GM23248 (cell line): ENCODE measurements around the gene SNAPC1. TPM values are rescaled to one million over a fixed set of nuclear protein-coding genes. Genes with fewer than 3 reads are reported as not detected.

Experiments used
- DNase-seq: peaks from one replicate; pipeline ENCODE4 v3.0.0-alpha.2; 2015
- H2AFZ ChIP-seq: fragments of 200-600 bp; sonication (generic); 2 replicates; pipeline ENCODE4 v1.6.1; 2016; ENCODE audit warnings: antibody characterized with exemption
- H3F3A ChIP-seq: fragments of 200-600 bp; sonication (generic); 2 replicates; pipeline ENCODE4 v1.6.1; 2016; ENCODE audit warnings: mild to moderate bottlenecking, antibody characterized with exemption, mixed run types; ENCODE audit not compliant: insufficient read depth
- H3K27ac ChIP-seq: fragments of 200-600 bp; sonication (generic); 2 replicates; pipeline ENCODE4 v1.5.1; 2016; ENCODE audit warnings: mild to moderate bottlenecking
- H3K27me3 ChIP-seq: fragments of 200-600 bp; sonication (generic); replicated peaks from 2 replicates; pipeline ENCODE4 v1.6.1; 2016; ENCODE audit warnings: mild to moderate bottlenecking; ENCODE audit not compliant: insufficient read depth
- H3K36me3 ChIP-seq: fragments of 200-600 bp; sonication (generic); 2 replicates; pipeline ENCODE4 v1.6.1; 2016; ENCODE audit warnings: low read depth, mild to moderate bottlenecking
- H3K4me1 ChIP-seq: fragments of 200-600 bp; sonication (generic); 2 replicates; pipeline ENCODE4 v1.6.1; 2016; ENCODE audit warnings: mild to moderate bottlenecking; ENCODE audit not compliant: insufficient read depth
- H3K4me2 ChIP-seq: fragments of 200-600 bp; sonication (generic); one replicate; pipeline ENCODE4 v1.6.1; 2016; ENCODE audit warnings: mild to moderate bottlenecking; ENCODE audit not compliant: unreplicated experiment
- H3K4me3 ChIP-seq: fragments of 200-600 bp; sonication (generic); 2 replicates; pipeline ENCODE4 v1.5.1; 2016; ENCODE audit warnings: mild to moderate bottlenecking
- H3K79me2 ChIP-seq: fragments of 200-600 bp; sonication (generic); 2 replicates; pipeline ENCODE4 v1.6.1; 2016; ENCODE audit warnings: mild to moderate bottlenecking; ENCODE audit not compliant: insufficient read depth
- H3K9ac ChIP-seq: fragments of 200-600 bp; sonication (generic); 2 replicates; pipeline ENCODE4 v1.6.1; 2016; ENCODE audit warnings: mild to moderate bottlenecking
- H3K9me2 ChIP-seq: fragments of 200-600 bp; sonication (generic); 2 replicates; pipeline ENCODE4 v1.6.1; 2016; ENCODE audit warnings: mixed run types, mild to moderate bottlenecking, moderate library complexity; ENCODE audit not compliant: insufficient read depth
- H3K9me3 ChIP-seq: fragments of 200-600 bp; sonication (generic); one replicate; pipeline ENCODE4 v1.6.1; 2017; ENCODE audit warnings: low read depth
- H4K20me1 ChIP-seq: fragments of 200-600 bp; sonication (generic); 2 replicates; pipeline ENCODE4 v1.6.0; 2016; ENCODE audit not compliant: insufficient read depth
- EZH2 ChIP-seq: fragments of 200-600 bp; sonication (generic); IDR thresholded peaks from 2 replicates; pipeline ENCODE4 v1.6.1; 2018; ENCODE audit warnings: antibody characterized with exemption, mild to moderate bottlenecking; ENCODE audit not compliant: insufficient read depth, poor library complexity, severe bottlenecking
- EZH2phosphoT487 ChIP-seq: fragments of 200-600 bp; sonication (generic); IDR thresholded peaks from 2 replicates; pipeline ENCODE4 v1.6.1; 2018; ENCODE audit warnings: antibody characterized with exemption, moderate library complexity, mild to moderate bottlenecking, low read depth; ENCODE audit not compliant: insufficient read depth
- WGBS, 2 experiments: methylation state at CpG; one replicate each; pipeline ENCODE4 v1.1.6; 2015 to 2017; ENCODE audit warnings: low lambda C conversion rate in 2 of 2, low coverage in 1 of 2; ENCODE audit errors: missing lambda C conversion rate in 2 of 2; 5-methylcytosine and 5-hydroxymethylcytosine counted together
- in situ Hi-C: fragments of 300-500 bp; cut with MboI; formaldehyde crosslinking; loops from 2 replicates; pipeline ENCODE4 v1.15.0; 2020
- polyA plus RNA-seq: library from polyadenylated mRNA; unstranded; fragments of >200 nt; fragmentation: Nextera tagmentation; extraction: Ambion mirVana; gene quantifications from 2 replicates; pipeline ENCODE4 v1.2.1, GENCODE V29; 2016
- total RNA-seq: library from RNA; depleted of rRNA; stranded (reverse); fragments of >200 nt; shearing (Covaris generic); gene quantifications from 2 replicates; pipeline ENCODE4 v1.2.3, GENCODE V29; 2014; rRNA removed

Gene SNAPC1, protein sequence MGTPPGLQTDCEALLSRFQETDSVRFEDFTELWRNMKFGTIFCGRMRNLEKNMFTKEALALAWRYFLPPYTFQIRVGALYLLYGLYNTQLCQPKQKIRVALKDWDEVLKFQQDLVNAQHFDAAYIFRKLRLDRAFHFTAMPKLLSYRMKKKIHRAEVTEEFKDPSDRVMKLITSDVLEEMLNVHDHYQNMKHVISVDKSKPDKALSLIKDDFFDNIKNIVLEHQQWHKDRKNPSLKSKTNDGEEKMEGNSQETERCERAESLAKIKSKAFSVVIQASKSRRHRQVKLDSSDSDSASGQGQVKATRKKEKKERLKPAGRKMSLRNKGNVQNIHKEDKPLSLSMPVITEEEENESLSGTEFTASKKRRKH
- 32.1 and 35.9 TPM in 2 replicates for total RNA-seq
- polyA plus RNA-seq: 41.0 and 41.6 TPM in 2 replicates

DNA sequence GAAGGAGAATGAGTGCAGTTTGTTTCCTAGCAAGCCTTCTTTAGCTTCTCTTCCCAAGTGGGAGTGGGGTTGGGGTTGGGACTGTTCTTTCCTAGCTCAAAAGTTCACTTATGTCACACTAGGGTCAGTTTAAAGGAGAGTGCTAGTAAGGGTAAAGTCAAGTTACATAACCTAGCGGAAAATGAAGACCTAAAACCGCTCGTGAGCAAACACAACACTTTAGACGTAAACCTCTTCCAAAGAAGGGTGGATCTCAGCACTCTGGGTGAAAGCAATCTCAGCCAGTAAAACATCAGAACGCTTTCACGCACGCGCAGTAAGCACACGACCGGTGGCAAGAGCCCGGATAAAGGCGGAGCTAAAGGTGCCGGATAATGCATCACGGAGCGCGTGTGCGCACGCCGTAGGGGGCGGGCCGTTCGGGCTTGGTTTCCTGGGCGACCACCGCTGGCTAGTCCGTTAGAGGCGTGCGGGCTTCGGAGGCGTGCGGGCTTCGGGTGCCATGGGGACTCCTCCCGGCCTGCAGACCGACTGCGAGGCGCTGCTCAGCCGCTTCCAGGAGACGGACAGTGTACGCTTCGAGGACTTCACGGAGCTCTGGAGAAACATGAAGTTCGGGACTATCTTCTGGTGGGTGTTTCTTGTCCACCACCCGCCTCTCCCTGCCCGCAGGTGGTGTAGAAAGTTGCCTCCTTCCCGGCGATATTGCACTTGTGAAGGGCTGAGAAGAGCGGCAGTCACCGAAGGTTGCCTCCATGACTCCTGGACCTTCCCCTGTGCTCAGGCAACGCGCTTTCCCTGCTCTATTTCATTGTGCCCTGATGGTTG is at the start of gene SNAPC1:
Gene SNAPC1, plus strand, starts transcription at position 462 of the 828 bp plus-strand sequence. Its CDS starts 41 bp downstream, at position 503.
- Histone ChIP-seq H3K27ac (peak within 1 kb of the TSS; percentile 81), H3F3A (peaks cover 26% of the 10 kb centered on the region), H3K4me3 (peak within 1 kb of the TSS; percentile 87), H3K27me3 (no peaks in the 10 kb centered on the region), H3K79me2 (peaks cover 50% of the 10 kb centered on the region), H2AFZ (peak within 1 kb of the TSS; percentile 89), H3K9ac (peak within 1 kb of the TSS; percentile 90), H4K20me1 (no peaks in the 10 kb centered on the region), H3K4me2 (peak within 1 kb of the TSS; percentile 92), H3K9me3 (no peaks in the 10 kb centered on the region), H3K36me3 (peaks cover 5% of the 10 kb centered on the region; the same call in 1 of the 2 replicates), H3K4me1 (peaks cover 36% of the 10 kb centered on the region), H3K9me2 (no peaks in the 10 kb centered on the region)
- 1% methylated on average over 49 of the region's 49 CpGs for WGBS, 2 experiments
- in situ Hi-C loops: loop anchor here (25.0 kb wide), 1 partner anchor 300 kb away; no protein-coding TSS in a partner anchor
- TF ChIP-seq EZH2phosphoT487 (no peak), EZH2 (no peak)
- peak; percentile 100 for DNase-seq

DNA sequence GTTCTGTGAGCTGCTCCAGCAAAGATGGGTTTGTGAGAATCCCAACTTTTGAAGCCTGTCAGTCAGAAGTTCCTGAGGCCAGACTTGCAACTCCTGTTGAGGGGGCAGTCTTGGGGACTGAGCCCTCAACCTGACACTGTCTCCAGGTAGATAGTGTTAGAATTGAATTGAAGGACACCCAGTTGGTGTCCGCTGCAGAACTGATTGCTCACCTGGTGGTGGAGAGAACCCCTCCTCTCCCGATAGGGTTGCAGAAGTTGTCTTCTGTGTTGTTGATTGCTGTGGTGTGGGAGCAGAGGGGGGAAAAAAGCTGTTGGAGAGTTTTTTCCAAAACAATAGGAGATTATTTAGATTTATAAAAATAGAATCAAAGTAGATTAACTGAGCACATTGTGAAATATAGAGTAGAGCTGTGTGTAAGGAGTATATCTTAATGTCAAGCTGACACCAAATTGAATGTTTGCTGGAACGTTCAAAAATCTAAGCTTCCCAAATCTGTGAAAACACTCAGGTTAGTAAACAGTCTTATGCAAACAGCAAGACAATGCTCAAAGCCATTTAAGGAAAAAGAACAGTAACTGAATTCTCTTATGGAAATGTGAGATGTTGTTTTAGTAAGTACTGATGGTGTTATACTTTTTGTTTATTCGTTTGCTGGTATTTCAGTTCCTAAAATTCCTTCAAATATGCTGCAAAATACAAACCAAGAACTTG is 48.3 kb upstream of the SNAPC1 start:
- no peaks in the 10 kb centered on the region for H3K27me3 ChIP-seq
- peaks cover 93% of the 10 kb centered on the region for H3K4me1 ChIP-seq
- no peaks in the 10 kb centered on the region for H3K9me2 ChIP-seq
- 90 to 95% methylated on average over 4 of the region's 4 CpGs for WGBS, 2 experiments
- peaks cover 100% of the 10 kb centered on the region for H3K79me2 ChIP-seq
- H3K4me2 ChIP-seq: peak overlapping the region; percentile 79
- peak overlapping the region; percentile 56 for H3K4me3 ChIP-seq
- peak overlapping the region; percentile 53 for H3K27ac ChIP-seq
- peaks cover 95% of the 10 kb centered on the region for H3F3A ChIP-seq
- peak overlapping the region; percentile 53 for H3K9ac ChIP-seq
- no peaks in the 10 kb centered on the region; the same call in 1 of the 2 replicates for H3K36me3 ChIP-seq
- in situ Hi-C loops: no loop called here
- TF ChIP-seq EZH2phosphoT487 (no peak), EZH2 (no peak)
- no peak for DNase-seq
- no peaks in the 10 kb centered on the region for H3K9me3 ChIP-seq
- no peak overlapping the region for H2AFZ ChIP-seq
- peaks cover 85% of the 10 kb centered on the region for H4K20me1 ChIP-seq

DNA sequence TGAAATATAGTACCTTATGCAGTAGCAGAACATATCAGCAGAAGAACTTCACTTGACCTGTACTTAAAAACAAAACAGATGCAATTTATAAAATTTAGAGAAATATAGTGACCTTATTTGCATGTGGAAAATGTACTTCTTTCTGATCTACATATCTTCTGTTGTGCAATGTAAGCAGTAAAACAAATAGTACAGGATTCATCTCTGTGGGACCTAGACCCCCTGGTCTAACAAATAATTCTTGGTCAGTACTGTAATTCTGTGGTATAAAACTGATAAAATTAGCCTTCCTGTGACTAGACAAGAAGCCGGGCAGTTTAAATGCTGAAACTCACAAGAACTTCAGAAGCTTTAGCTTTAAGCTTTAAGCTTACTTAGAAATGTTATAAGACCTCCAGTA is 45.3 kb upstream of the SNAPC1 start:
- H3K27me3 ChIP-seq: no peaks in the 10 kb centered on the region
- no peak overlapping the region for H2AFZ ChIP-seq
- peak overlapping the region; percentile 79 for H3K4me2 ChIP-seq
- no peaks in the 10 kb centered on the region for H3K9me2 ChIP-seq
- H4K20me1 ChIP-seq: peaks cover 85% of the 10 kb centered on the region
- H3K9ac ChIP-seq: peak overlapping the region; percentile 41
- 97 to 100% methylated on average over 1 of the region's 1 CpG for WGBS, 2 experiments
- peaks cover 96% of the 10 kb centered on the region for H3K4me1 ChIP-seq
- DNase-seq: no peak
- TF ChIP-seq EZH2phosphoT487: no peak
- TF ChIP-seq EZH2: no peak
- peak overlapping the region; percentile 56 for H3K4me3 ChIP-seq
- no peaks in the 10 kb centered on the region for H3K9me3 ChIP-seq
- peak overlapping the region; percentile 41 for H3K27ac ChIP-seq
- in situ Hi-C loops: no loop called here
- H3K79me2 ChIP-seq: peaks cover 100% of the 10 kb centered on the region
- peaks cover 18% of the 10 kb centered on the region for H3K36me3 ChIP-seq
- H3F3A ChIP-seq: peaks cover 94% of the 10 kb centered on the region

DNA sequence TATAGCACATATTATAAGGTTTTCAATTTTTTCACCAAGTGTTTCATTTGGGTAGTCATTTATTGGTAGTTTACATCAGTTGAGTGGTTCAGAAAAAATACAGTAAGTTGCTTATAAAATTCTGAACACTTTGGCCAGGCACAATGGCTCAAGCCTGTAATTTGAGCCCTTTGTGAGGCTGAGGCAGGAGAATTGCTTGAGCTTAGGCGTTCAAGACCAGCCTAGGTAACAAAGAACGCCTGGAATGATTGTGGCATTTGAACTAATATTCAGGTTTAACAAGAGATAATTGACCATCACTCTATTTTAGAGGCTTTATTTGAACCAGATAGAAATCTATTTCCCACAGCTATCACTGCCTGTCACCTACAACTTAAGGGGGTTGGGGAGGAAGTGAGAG is 44.2 kb upstream of the SNAPC1 start:
- H3K4me3 ChIP-seq: peak overlapping the region; percentile 56
- TF ChIP-seq EZH2 (no peak), EZH2phosphoT487 (no peak)
- no peaks in the 10 kb centered on the region for H3K27me3 ChIP-seq
- peaks cover 95% of the 10 kb centered on the region for H3K4me1 ChIP-seq
- no peaks in the 10 kb centered on the region for H3K9me2 ChIP-seq
- H3K36me3 ChIP-seq: peaks cover 29% of the 10 kb centered on the region
- peaks cover 100% of the 10 kb centered on the region for H3K79me2 ChIP-seq
- in situ Hi-C loops: no loop called here
- H3K9me3 ChIP-seq: no peaks in the 10 kb centered on the region
- peaks cover 94% of the 10 kb centered on the region for H3F3A ChIP-seq
- WGBS, 2 experiments: 98 to 100% methylated on average over 2 of the region's 2 CpGs
- H4K20me1 ChIP-seq: peaks cover 85% of the 10 kb centered on the region
- H3K9ac ChIP-seq: peak overlapping the region; percentile 41; the same call in 1 of the 2 replicates
- no peak for DNase-seq
- H3K27ac ChIP-seq: peak overlapping the region; percentile 41
- H3K4me2 ChIP-seq: peak overlapping the region; percentile 79
- H2AFZ ChIP-seq: no peak overlapping the region
